Stimulated activated CD8-positive, alpha-beta memory T cell treated with anti-CD3 and anti-CD28 coated beads, Interleukin-7, amount 100 ng/mL, for 48 hours (primary cell): ENCODE data around the gene HSPB9.
"Not testable (repeated sequence)": the region's sequence is repeated elsewhere in the genome, so short reads cannot be mapped to it uniquely, and the experiment has no call there.

ENCODE experiments used
- DNase-seq, 2 donors: peaks; one replicate each; pipeline ENCODE4 v3.0.0-alpha.2; 2020; ENCODE audit warnings: low read depth in 1 of 2; ENCODE audit errors: extremely low read depth in 1 of 2

HSPB9 gene

GRCh38 chr17:42140690-42141089, 18.1 kb downstream of the HSPB9 start:
- not testable (repeated sequence) for DNase-seq

GRCh38 chr17:42141382-42141781, 18.8 kb downstream of the HSPB9 start:
- no peak for DNase-seq

GRCh38 chr17:42142371-42142896, 19.8 kb downstream of the HSPB9 start:
- DNase-seq, result no peak

GRCh38 chr17:42143138-42143537, 20.5 kb downstream of the HSPB9 start:
- DNase-seq, result not testable (repeated sequence)

- no peak for DNase-seq
Observed at GRCh38 chr17:42146911-42147607, 24.5 kb downstream of the HSPB9 start.

GRCh38 chr17:42153919-42154742, 31.5 kb downstream of the HSPB9 start:
- no peak for DNase-seq

GRCh38 chr17:42155614-42156045, 33.0 kb downstream of the HSPB9 start:
- no peak for DNase-seq

GRCh38 chr17:42159796-42160530, 37.4 kb downstream of the HSPB9 start:
- DNase-seq, result no peak

GRCh38 chr17:42160531-42160910, 37.9 kb downstream of the HSPB9 start:
- no peak for DNase-seq

- peak in 1 of 2 donors; percentile 47 for DNase-seq
Observed at GRCh38 chr17:42163113-42163512, 40.5 kb downstream of the HSPB9 start.

- DNase-seq, result no peak
Observed at GRCh38 chr17:42163696-42164407, 41.2 kb downstream of the HSPB9 start.

- DNase-seq, result no peak
Observed at GRCh38 chr17:42165751-42166150, 43.1 kb downstream of the HSPB9 start.

GRCh38 chr17:42166196-42166763, 43.7 kb downstream of the HSPB9 start:
- no peak for DNase-seq

- DNase-seq, result no peak
Observed at GRCh38 chr17:42167807-42168206, 45.2 kb downstream of the HSPB9 start.

GRCh38 chr17:42169351-42169750, 46.7 kb downstream of the HSPB9 start:
- no peak for DNase-seq

- DNase-seq, result no peak
Observed at GRCh38 chr17:42171831-42172230, 49.2 kb downstream of the HSPB9 start.
